Endothelial cell of umbilical vein (primary cell): ENCODE data around the gene ACKR3. TPM values are rescaled to one million over a fixed set of nuclear protein-coding genes. Genes with fewer than 3 reads are reported as not detected.

Experiments
- BruUV-seq: library from RNA; stranded (reverse); fragments of 400-500 nt; replicated peaks from 2 replicates; lab custom pipeline; 2021; lab: Mats Ljungman, UMichigan
- CTCF ChIA-PET: fragments of 300-600, 350-600 bp; sonication (Branson Sonifier 250); formaldehyde crosslinking; loops from one replicate; lab custom pipeline; 2021; ENCODE audit warnings: antibody characterized with exemption, inconsistent platforms; lab: Charles Lee
- POLR2A ChIA-PET: fragments of 300-600, 350-600 bp; sonication (Branson Sonifier 250); formaldehyde crosslinking; loops from one replicate; lab custom pipeline; 2021; ENCODE audit warnings: antibody characterized with exemption, inconsistent platforms; lab: Charles Lee
- DNase-seq: peaks from one replicate; pipeline ENCODE4 v3.0.0-alpha.2; 2011; ENCODE audit warnings: low read depth, low spot score
- FAIRE-seq: peaks from 2 replicates; lab custom pipeline; 2011; peaks lifted over from hg19 to GRCh38; lab: Jason Lieb, UNC
- H2AFZ ChIP-seq: 2 replicates; pipeline ENCODE4 v1.6.0; 2012; ENCODE audit warnings: low read depth, low read length, control low read depth, inconsistent platforms
- H3K27ac ChIP-seq: 2 replicates; pipeline ENCODE4 v1.5.1; 2011; ENCODE audit warnings: low read depth, mild to moderate bottlenecking, control low read depth, low read length, moderate library complexity; ENCODE audit not compliant: insufficient read depth
- H3K27me3 ChIP-seq, 2 experiments: 2 replicates each; pipeline versions ENCODE4 v1.6.0 to v1.6.1; 2011; ENCODE audit warnings: low read length in 2 of 2, mixed read lengths in 1 of 2; ENCODE audit not compliant: control insufficient read depth in 2 of 2, insufficient read depth in 2 of 2
- H3K36me3 ChIP-seq, 2 experiments: 2 replicates in 1 of 2; 3 replicates in 1 of 2; pipeline ENCODE4 v1.5.1; 2011; ENCODE audit warnings: low read length in 2 of 2, mild to moderate bottlenecking in 1 of 2, moderate library complexity in 1 of 2; ENCODE audit not compliant: control insufficient read depth in 2 of 2, insufficient read depth in 2 of 2; ENCODE audit errors: extremely low read depth in 1 of 2
- H3K4me1 ChIP-seq: 3 replicates; pipeline ENCODE4 v1.5.1; 2011; ENCODE audit warnings: mild to moderate bottlenecking, low read length; ENCODE audit not compliant: control insufficient read depth, insufficient read depth; ENCODE audit errors: extremely low read depth
- H3K4me2 ChIP-seq: 2 replicates; pipeline ENCODE4 v1.6.1; 2011; ENCODE audit warnings: low read length, control low read depth, mixed read lengths; ENCODE audit not compliant: insufficient read depth
- H3K4me3 ChIP-seq, 3 experiments: fragments of 200-600 bp in 1 of 3; sonication (generic), shearing (Covaris generic) in 1 of 3; replicated peaks in 1 of 3; 2 replicates each; pipeline ENCODE4 v1.5.1; 2011 to 2016; ENCODE audit warnings: control low read depth in 3 of 3, low read length in 3 of 3, mild to moderate bottlenecking in 2 of 3, inconsistent platforms in 1 of 3, low read depth in 1 of 3, moderate library complexity in 1 of 3; ENCODE audit not compliant: insufficient read depth in 1 of 3
- H3K79me2 ChIP-seq: 2 replicates; pipeline ENCODE4 v1.6.0; 2012; ENCODE audit warnings: low read length, inconsistent platforms; ENCODE audit not compliant: control insufficient read depth, insufficient read depth
- H3K9ac ChIP-seq: replicated peaks from 2 replicates; pipeline ENCODE3; 2011; ENCODE audit warnings: low read length, control low read depth; ENCODE audit not compliant: insufficient read depth; ENCODE audit errors: extremely low read depth
- H3K9me1 ChIP-seq: replicated peaks from 3 replicates; pipeline ENCODE4 v1.6.0; 2011; ENCODE audit warnings: mild to moderate bottlenecking, low read length; ENCODE audit not compliant: control insufficient read depth, insufficient read depth; ENCODE audit errors: extremely low read depth
- H3K9me3 ChIP-seq: replicated peaks from 2 replicates; pipeline ENCODE4 v1.5.1; 2012; ENCODE audit warnings: low read length, inconsistent platforms; ENCODE audit not compliant: control insufficient read depth, insufficient read depth
- H4K20me1 ChIP-seq: replicated peaks from 2 replicates; pipeline ENCODE3; 2011; ENCODE audit warnings: mild to moderate bottlenecking, low read length; ENCODE audit not compliant: control insufficient read depth, insufficient read depth; ENCODE audit errors: extremely low read depth
- EZH2 ChIP-seq: IDR thresholded peaks from 2 replicates; pipeline ENCODE4 v1.6.1; 2012; ENCODE audit warnings: borderline replicate concordance, low read depth, mild to moderate bottlenecking, moderate library complexity, low read length, inconsistent platforms; ENCODE audit not compliant: severe bottlenecking
- FOS ChIP-seq: IDR thresholded peaks from 2 replicates; pipeline ENCODE4 v1.6.1; 2011; ENCODE audit warnings: mild to moderate bottlenecking, low read length, moderate library complexity, borderline replicate concordance; ENCODE audit not compliant: insufficient read depth
- GATA2 ChIP-seq: IDR thresholded peaks from 2 replicates; pipeline ENCODE4 v1.7.0; 2011; ENCODE audit warnings: low read depth, mild to moderate bottlenecking, moderate library complexity, mixed read lengths, low read length; ENCODE audit not compliant: insufficient read length, insufficient read depth
- JUN ChIP-seq: IDR thresholded peaks from 2 replicates; pipeline ENCODE4 v1.6.1; 2011; ENCODE audit warnings: borderline replicate concordance, low read depth; ENCODE audit not compliant: insufficient read length, insufficient read depth
- MYC ChIP-seq: IDR thresholded peaks from one replicate; pipeline ENCODE4 v1.6.1; 2011; ENCODE audit warnings: mild to moderate bottlenecking, low read depth, low read length
- POLR2A ChIP-seq: IDR thresholded peaks from 2 replicates; pipeline ENCODE4 v1.6.1; 2012; ENCODE audit warnings: low read depth, mild to moderate bottlenecking, control low read depth, low read length
- POLR2AphosphoS5 ChIP-seq: IDR thresholded peaks from 2 replicates; pipeline ENCODE4 v1.6.1; 2012; ENCODE audit warnings: low read depth, mild to moderate bottlenecking, control low read depth, low read length, moderate library complexity; ENCODE audit not compliant: insufficient read depth
- dilution Hi-C: fragments of 300-500 bp; cut with MboI; formaldehyde crosslinking; loops from one replicate; pipeline ENCODE4 v1.15.0; 2019; ENCODE audit warnings: low sequenced_read_pairs; ENCODE audit not compliant: extremely low pct_ligation_motif_present
- intact Hi-C: fragments of 100-400 bp; cut with micrococcal nuclease; formaldehyde crosslinking; loops from one replicate; pipeline ENCODE4 v1.10.0; 2022
- polyA plus RNA-seq, 4 experiments: library from polyadenylated mRNA; depleted of rRNA in 3 of 4; stranded (reverse) in 3 of 4; unstranded in 1 of 4; fragments of >200 nt; gene quantifications; 2 replicates each; pipeline versions ENCODE4 v1.2.1 to v1.2.3, GENCODE V29; 2011 to 2012; ENCODE audit warnings: missing spikeins in 1 of 4
- total RNA-seq: library from RNA; stranded (reverse); gene quantifications from 2 replicates; pipeline ENCODE4 v1.2.3, GENCODE V29; 2021
- TF ChIP-seq, protein P1 (sequence below): IDR thresholded peaks from 2 replicates; pipeline ENCODE4 v1.6.1; 2011; ENCODE audit not compliant: insufficient read depth, insufficient read length
- TF ChIP-seq, protein P2 (sequence below), 2 donors: IDR thresholded peaks; 1 replicate in 1 of 2; 2 replicates in 1 of 2; pipeline ENCODE4 v1.5.1; 2011; ENCODE audit warnings: low read length in 2 of 2, mild to moderate bottlenecking in 2 of 2, moderate library complexity in 2 of 2, control low read depth in 1 of 2, inconsistent platforms in 1 of 2, low read depth in 1 of 2; ENCODE audit not compliant: insufficient read depth in 1 of 2; ENCODE audit errors: extremely low read depth in 1 of 2

ACKR3 gene
- total and polyA plus RNA-seq, 2 donors (not counting 3 experiments of a cell fraction or from before 2014, with no cell fraction given), result 31.1 to 428 TPM

GRCh38 chr2:236552212-236552542 is 17.4 kb upstream of the ACKR3 start:
- Histone ChIP-seq H2AFZ (no peak overlapping the region), H3K9me3 (no peaks in the 10 kb centered on the region), H4K20me1 (no peaks in the 10 kb centered on the region), H3K36me3 (no peaks in the 10 kb centered on the region), H3K4me3 (no peak overlapping the region), H3K79me2 (no peaks in the 10 kb centered on the region), H3K27ac (no peak overlapping the region), H3K4me1 (no peaks in the 10 kb centered on the region), H3K27me3 (peaks cover 0 to 3% of the 10 kb centered on the region in 2 experiments), H3K9me1 (no peaks in the 10 kb centered on the region), H3K9ac (no peak overlapping the region), H3K4me2 (no peak overlapping the region)
- DNase-seq (no peak), FAIRE-seq (no peak)
- ChIA-PET CTCF (no interaction called here), POLR2A (no interaction called here)
- dilution Hi-C loops, result no loop called here
- BruUV-seq, result no TSS peak
- TF ChIP-seq POLR2A, result no peak
- intact Hi-C loops, result no loop called here

DNA sequence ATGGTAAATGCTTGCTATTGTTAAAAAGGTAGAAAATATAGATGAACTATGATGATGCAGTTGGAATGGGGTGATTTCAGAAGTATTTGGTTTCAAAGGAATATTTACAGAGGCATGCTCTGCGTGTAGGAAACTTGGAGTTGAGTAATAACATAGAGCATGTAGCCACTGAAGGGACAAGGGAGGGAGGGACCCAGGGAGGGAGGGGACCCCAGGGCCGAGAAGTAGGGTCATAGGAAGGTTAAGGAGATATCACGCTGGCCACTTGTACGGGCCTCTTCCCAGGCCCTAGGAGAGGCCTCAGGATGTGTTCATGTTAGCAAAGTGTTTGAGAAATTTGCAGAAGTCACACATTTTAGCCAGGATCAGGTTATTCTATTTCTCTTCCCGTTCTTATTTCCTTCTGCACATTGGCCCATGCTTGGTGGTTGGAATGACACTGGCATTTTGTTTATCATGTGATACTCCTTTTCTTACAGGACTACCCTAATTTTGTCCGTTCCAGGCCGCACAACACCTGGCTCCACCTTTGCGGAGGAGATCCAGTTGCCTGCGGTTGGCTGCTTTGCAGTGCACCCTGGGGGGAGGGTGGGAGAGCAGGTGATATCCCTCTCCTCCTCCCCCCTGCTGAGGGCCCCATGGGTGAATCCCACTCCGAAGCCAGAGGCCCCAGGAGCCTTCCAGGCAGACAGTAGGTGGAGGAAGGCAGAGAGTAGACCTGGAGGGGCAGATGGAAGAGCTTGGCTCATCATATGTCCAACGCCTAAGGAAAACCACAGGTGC is 16.9 kb upstream of the ACKR3 start:
- H3K9me1 ChIP-seq, result no peaks in the 10 kb centered on the region
- H3K79me2 ChIP-seq, result no peaks in the 10 kb centered on the region
- no peak overlapping the region for H3K4me3 ChIP-seq
- intact Hi-C loops, result no loop called here
- no peaks in the 10 kb centered on the region for H3K4me1 ChIP-seq
- POLR2A ChIA-PET, result no interaction called here
- no peak overlapping the region for H3K27ac ChIP-seq
- no peak overlapping the region for H3K9ac ChIP-seq
- no TSS peak for BruUV-seq
- no peak for TF ChIP-seq POLR2A
- no peak for TF ChIP-seq JUN
- no peak for TF ChIP-seq FOS
- TF ChIP-seq GATA2, result no peak
- TF ChIP-seq, protein P1, sequence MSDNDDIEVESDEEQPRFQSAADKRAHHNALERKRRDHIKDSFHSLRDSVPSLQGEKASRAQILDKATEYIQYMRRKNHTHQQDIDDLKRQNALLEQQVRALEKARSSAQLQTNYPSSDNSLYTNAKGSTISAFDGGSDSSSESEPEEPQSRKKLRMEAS, result no peak
- no peak for TF ChIP-seq POLR2AphosphoS5
- TF ChIP-seq MYC, result no peak
- TF ChIP-seq, protein P2, sequence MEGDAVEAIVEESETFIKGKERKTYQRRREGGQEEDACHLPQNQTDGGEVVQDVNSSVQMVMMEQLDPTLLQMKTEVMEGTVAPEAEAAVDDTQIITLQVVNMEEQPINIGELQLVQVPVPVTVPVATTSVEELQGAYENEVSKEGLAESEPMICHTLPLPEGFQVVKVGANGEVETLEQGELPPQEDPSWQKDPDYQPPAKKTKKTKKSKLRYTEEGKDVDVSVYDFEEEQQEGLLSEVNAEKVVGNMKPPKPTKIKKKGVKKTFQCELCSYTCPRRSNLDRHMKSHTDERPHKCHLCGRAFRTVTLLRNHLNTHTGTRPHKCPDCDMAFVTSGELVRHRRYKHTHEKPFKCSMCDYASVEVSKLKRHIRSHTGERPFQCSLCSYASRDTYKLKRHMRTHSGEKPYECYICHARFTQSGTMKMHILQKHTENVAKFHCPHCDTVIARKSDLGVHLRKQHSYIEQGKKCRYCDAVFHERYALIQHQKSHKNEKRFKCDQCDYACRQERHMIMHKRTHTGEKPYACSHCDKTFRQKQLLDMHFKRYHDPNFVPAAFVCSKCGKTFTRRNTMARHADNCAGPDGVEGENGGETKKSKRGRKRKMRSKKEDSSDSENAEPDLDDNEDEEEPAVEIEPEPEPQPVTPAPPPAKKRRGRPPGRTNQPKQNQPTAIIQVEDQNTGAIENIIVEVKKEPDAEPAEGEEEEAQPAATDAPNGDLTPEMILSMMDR (IDR thresholded peaks at IDR 0.05; ENCODE audit: extremely low read depth in 1 of 2, insufficient read depth in 1 of 2, low read depth in 1 of 2, low read length in 2 of 2), result no peak
- no peak for TF ChIP-seq EZH2
- H3K36me3 ChIP-seq, result no peaks in the 10 kb centered on the region
- CTCF ChIA-PET, result interaction anchor here (0.9 to 1.4 kb wide), 3 partner anchors 10 to 508 kb away, joined by 3 read pairs; no protein-coding TSS in a partner anchor
- H3K4me2 ChIP-seq, result no peak overlapping the region
- FAIRE-seq, result no peak
- dilution Hi-C loops, result no loop called here
- H3K9me3 ChIP-seq, result no peaks in the 10 kb centered on the region
- H4K20me1 ChIP-seq, result no peaks in the 10 kb centered on the region
- H2AFZ ChIP-seq, result no peak overlapping the region
- no peak for DNase-seq
- H3K27me3 ChIP-seq, result peaks cover 0 to 3% of the 10 kb centered on the region in 2 experiments
